MCF 10A (cell line): ENCODE measurements around the gene OPCML. TPM values are rescaled to one million over a fixed set of nuclear protein-coding genes. Genes with fewer than 3 reads are reported as not detected.
A peak's percentile ranks its signal among the peaks of the same experiment; 100 is the strongest.

Source experiments
- BruUV-seq: library from RNA; stranded (reverse); fragments of 400-500 nt; replicated peaks from 2 replicates; lab custom pipeline; 2021; lab: Mats Ljungman, UMichigan
- CTCF ChIA-PET: fragments of 300-600 bp; sonication (Branson Sonifier 250); formaldehyde crosslinking; extraction: SDS; loops from one replicate; lab custom pipeline; 2021; ENCODE audit warnings: antibody characterized with exemption, inconsistent platforms; lab: Yijun Ruan, JAX
- POLR2A ChIA-PET: fragments of 300-600, 350-650 bp; sonication (Branson Sonifier 250); formaldehyde crosslinking; extraction: SDS; loops from one replicate; lab custom pipeline; 2020; ENCODE audit warnings: antibody characterized with exemption, inconsistent platforms; lab: Yijun Ruan, JAX
- DNase-seq: peaks from one replicate; pipeline ENCODE4 v3.0.0-alpha.2; 2018; ENCODE audit not compliant: unreplicated experiment
- H3K27ac Mint-ChIP-seq: one replicate; pipeline ENCODE4 v1.8.0; 2022; ENCODE audit warnings: mild to moderate bottlenecking, low read depth, mixed read lengths; ENCODE audit not compliant: unreplicated experiment
- H3K27me3 Mint-ChIP-seq: one replicate; pipeline ENCODE4 v1.8.0; 2022; ENCODE audit warnings: mixed read lengths; ENCODE audit not compliant: insufficient read depth, unreplicated experiment
- H3K36me3 Mint-ChIP-seq: one replicate; pipeline ENCODE4 v1.8.0; 2022; ENCODE audit warnings: mild to moderate bottlenecking, moderate library complexity, mixed read lengths; ENCODE audit not compliant: insufficient read depth, unreplicated experiment
- H3K4me1 Mint-ChIP-seq: one replicate; pipeline ENCODE4 v1.8.0; 2022; ENCODE audit warnings: mixed read lengths; ENCODE audit not compliant: insufficient read depth, unreplicated experiment
- H3K4me3 Mint-ChIP-seq: one replicate; pipeline ENCODE4 v1.8.0; 2022; ENCODE audit warnings: mild to moderate bottlenecking, moderate library complexity, mixed read lengths; ENCODE audit not compliant: unreplicated experiment
- H3K9me3 Mint-ChIP-seq: one replicate; pipeline ENCODE4 v1.8.0; 2022; ENCODE audit warnings: mixed read lengths; ENCODE audit not compliant: unreplicated experiment
- intact Hi-C: fragments of 100-400 bp; cut with micrococcal nuclease; formaldehyde crosslinking; loops from 2 replicates; pipeline ENCODE4 v1.14.1; 2022
- total RNA-seq: library from RNA; stranded (reverse); gene quantifications from 2 replicates; pipeline ENCODE4 v1.2.3, GENCODE V29; 2022
- TF ChIP-seq, protein P1 (sequence below): fragments of 200-600 bp; IDR thresholded peaks from one replicate; pipeline ENCODE4 v1.8.0; 2022; ENCODE audit warnings: antibody characterized with exemption, mild to moderate bottlenecking; ENCODE audit not compliant: unreplicated experiment

The OPCML gene
- total RNA-seq, 1 experiment from 2014 or later = not detected

DNA sequence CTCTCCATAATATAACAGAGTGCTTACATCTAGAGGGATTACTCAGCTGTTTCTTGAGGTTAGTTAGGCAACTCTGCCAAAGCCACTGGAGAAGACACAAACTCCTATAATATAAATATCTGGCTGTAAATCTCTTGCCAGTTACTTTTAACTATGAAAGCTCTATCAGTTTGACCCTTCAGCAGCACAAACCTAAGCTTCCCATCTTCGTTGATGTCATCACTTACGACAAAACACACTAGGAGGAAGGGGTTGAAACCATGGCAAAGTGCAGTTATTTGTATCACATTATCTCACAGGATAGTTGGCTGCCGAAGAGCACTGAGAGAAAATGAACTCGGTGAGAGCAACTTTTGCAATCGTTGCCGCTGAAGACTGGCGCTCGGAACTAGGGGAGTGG, 922.1 kb downstream of the OPCML start:
- Mint-ChIP-seq H3K9me3 (peaks cover 23% of the 10 kb centered on the region), H3K4me1 (no peaks in the 10 kb centered on the region), H3K36me3 (no peaks in the 10 kb centered on the region), H3K4me3 (no peak overlapping the region), H3K27ac (no peak overlapping the region), H3K27me3 (no peaks in the 10 kb centered on the region)
- TF ChIP-seq, protein P1, sequence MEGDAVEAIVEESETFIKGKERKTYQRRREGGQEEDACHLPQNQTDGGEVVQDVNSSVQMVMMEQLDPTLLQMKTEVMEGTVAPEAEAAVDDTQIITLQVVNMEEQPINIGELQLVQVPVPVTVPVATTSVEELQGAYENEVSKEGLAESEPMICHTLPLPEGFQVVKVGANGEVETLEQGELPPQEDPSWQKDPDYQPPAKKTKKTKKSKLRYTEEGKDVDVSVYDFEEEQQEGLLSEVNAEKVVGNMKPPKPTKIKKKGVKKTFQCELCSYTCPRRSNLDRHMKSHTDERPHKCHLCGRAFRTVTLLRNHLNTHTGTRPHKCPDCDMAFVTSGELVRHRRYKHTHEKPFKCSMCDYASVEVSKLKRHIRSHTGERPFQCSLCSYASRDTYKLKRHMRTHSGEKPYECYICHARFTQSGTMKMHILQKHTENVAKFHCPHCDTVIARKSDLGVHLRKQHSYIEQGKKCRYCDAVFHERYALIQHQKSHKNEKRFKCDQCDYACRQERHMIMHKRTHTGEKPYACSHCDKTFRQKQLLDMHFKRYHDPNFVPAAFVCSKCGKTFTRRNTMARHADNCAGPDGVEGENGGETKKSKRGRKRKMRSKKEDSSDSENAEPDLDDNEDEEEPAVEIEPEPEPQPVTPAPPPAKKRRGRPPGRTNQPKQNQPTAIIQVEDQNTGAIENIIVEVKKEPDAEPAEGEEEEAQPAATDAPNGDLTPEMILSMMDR = no peak
- no TSS peak for BruUV-seq
- intact Hi-C loops = no loop called here
- ChIA-PET POLR2A (no interaction called here), CTCF (interaction anchor here (0.6 kb wide), 1 partner anchor 17 kb away, joined by 3 read pairs; no protein-coding TSS in a partner anchor)
- DNase-seq = peak; percentile 5

DNA sequence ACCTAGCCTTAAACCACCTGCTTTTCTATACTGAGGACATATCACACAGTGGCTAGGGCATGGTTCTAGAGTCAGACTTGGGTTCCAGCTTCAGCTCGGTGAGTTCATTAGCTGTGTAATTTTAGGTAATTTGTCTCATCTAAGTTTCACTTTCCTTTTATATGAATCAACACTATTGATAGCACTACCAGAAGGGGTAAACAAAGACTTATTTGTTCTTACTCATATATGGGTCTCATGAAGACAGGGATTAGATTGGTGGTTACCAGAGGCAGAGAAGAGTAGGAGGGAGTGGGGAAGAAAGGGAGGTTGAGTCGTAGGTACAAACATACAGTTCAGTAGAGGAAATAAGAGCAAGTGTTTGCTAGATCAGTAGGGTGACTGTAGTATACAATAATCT, 924.7 kb downstream of the OPCML start:
- H3K4me1 Mint-ChIP-seq = no peaks in the 10 kb centered on the region

DNA sequence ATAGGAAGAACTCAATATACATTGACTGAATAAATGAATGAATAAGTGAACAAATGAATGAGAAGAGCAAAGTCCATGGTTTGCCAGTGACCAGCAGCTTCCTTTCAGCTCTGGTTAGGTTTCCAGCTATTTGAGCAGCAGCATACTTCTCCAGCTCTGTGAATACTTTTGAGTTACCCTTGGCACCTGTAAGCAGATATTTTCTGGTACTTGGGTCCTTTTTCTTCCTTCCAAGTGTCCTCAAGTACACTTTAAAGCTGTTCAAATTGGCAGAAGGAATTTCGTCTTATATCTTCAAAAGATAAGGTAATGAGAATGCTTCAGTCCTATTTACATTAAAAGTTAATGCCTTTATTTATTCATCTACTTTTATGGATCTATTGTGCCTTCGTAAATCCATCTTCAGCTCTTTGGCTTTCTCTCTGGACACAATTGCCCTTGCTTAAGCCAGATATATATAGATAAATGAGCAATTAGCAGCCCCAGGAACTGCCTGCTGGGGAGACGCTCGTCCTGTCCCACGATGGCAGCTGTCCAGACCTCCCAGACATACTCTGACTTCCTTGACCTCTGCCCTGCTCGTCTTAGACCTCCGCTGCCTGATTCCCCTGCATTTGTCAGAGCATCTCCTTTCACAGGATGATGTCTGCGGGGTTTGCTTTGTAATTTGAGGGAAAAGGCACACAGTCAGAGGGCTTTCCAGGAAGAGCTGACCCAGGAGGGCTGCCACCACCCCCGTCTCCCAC, 926.3 kb downstream of the OPCML start:
- ChIA-PET CTCF (no interaction called here), POLR2A (no interaction called here)
- Mint-ChIP-seq H3K9me3 (peaks cover 35% of the 10 kb centered on the region), H3K27ac (no peak overlapping the region), H3K4me3 (no peak overlapping the region), H3K36me3 (no peaks in the 10 kb centered on the region), H3K27me3 (no peaks in the 10 kb centered on the region), H3K4me1 (no peaks in the 10 kb centered on the region)
- DNase-seq = no peak
- TF ChIP-seq, protein P1 = no peak
- intact Hi-C loops = no loop called here
- BruUV-seq = no TSS peak

More for the DNA sequence above, 924.7 kb downstream of the OPCML start:
- POLR2A ChIA-PET = no interaction called here
- no TSS peak for BruUV-seq
- TF ChIP-seq, protein P1 = no peak
- intact Hi-C loops = no loop called here
- no peak for DNase-seq
- Mint-ChIP-seq H3K9me3 (peaks cover 35% of the 10 kb centered on the region), H3K27ac (no peak overlapping the region), H3K27me3 (no peaks in the 10 kb centered on the region), H3K4me3 (no peak overlapping the region), H3K36me3 (no peaks in the 10 kb centered on the region)
- CTCF ChIA-PET = no interaction called here

DNA sequence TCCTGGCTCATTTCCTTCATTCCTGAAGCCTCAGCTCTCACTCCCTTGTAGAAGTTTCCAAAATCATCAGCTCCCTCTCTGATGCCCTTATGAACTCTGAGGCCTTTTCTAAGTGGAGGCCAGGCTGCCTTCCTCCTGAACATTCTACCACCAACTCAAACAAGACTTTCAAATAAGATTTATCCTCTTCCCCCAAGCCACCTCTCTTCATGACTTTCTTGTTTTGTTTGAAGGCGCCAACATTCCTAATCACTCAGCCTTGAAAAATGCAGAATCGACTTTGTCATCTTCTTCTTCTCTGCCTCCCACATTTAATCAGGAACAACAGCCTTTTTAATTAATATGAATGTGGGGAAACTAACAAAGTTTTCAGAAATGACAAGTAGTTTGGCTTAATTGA, 927.9 kb downstream of the OPCML start:
- TF ChIP-seq, protein P1 = no peak
- ChIA-PET POLR2A (no interaction called here), CTCF (no interaction called here)
- intact Hi-C loops = no loop called here
- peak; percentile 5 for DNase-seq
- no peaks in the 10 kb centered on the region for H3K36me3 Mint-ChIP-seq
- no peak overlapping the region for H3K4me3 Mint-ChIP-seq
- peaks cover 29% of the 10 kb centered on the region for H3K9me3 Mint-ChIP-seq
- H3K27ac Mint-ChIP-seq = no peak overlapping the region
- no TSS peak for BruUV-seq
- no peaks in the 10 kb centered on the region for H3K4me1 Mint-ChIP-seq
- no peaks in the 10 kb centered on the region for H3K27me3 Mint-ChIP-seq
